A673 (cell line): ENCODE data around the gene FNDC10. TPM values are rescaled to one million over a fixed set of nuclear protein-coding genes. Genes with fewer than 3 reads are reported as not detected.

Experiments used
- BruUV-seq: library from RNA; stranded (reverse); fragments of 400-500 nt; replicated peaks from 2 replicates; lab custom pipeline; 2021; lab: Mats Ljungman, UMichigan
- CTCF ChIA-PET: fragments of 300-600 bp; sonication (Branson Sonifier 250); formaldehyde crosslinking; loops from one replicate; lab custom pipeline; 2022; ENCODE audit warnings: antibody characterized with exemption; lab: Charles Lee
- POLR2A ChIA-PET: fragments of 300-600 bp; sonication (Branson Sonifier 250); formaldehyde crosslinking; loops from one replicate; lab custom pipeline; 2022; ENCODE audit warnings: antibody characterized with exemption; ENCODE audit not compliant: low non-redundant PET; lab: Charles Lee
- DNase-seq: peaks from one replicate; pipeline ENCODE4 v3.0.0-alpha.2; 2015; ENCODE audit warnings: low spot score
- H3K27ac ChIP-seq: fragments of 200-600 bp; sonication (generic); 2 replicates; pipeline ENCODE4 v1.5.1; 2016; ENCODE audit warnings: mixed run types, low read depth, mild to moderate bottlenecking, mixed read lengths, antibody characterized with exemption, low read length; ENCODE audit not compliant: poor library complexity, severe bottlenecking
- H3K27me3 ChIP-seq: fragments of 200-600 bp; sonication (generic); replicated peaks from 2 replicates; pipeline ENCODE4 v1.6.1; 2017; ENCODE audit warnings: mixed run types, low read depth, mild to moderate bottlenecking, mixed read lengths, antibody characterized with exemption, low read length; ENCODE audit not compliant: insufficient read depth, poor library complexity
- H3K36me3 ChIP-seq: fragments of 200-600 bp; sonication (generic); 2 replicates; pipeline ENCODE4 v1.6.1; 2016; ENCODE audit warnings: mixed run types, mild to moderate bottlenecking, mixed read lengths, antibody characterized with exemption, low read length; ENCODE audit not compliant: insufficient read depth, poor library complexity, severe bottlenecking
- H3K4me1 ChIP-seq: fragments of 200-600 bp; sonication (generic); 2 replicates; pipeline ENCODE4 v1.6.1; 2017; ENCODE audit warnings: mixed run types, mild to moderate bottlenecking, mixed read lengths, antibody characterized with exemption, low read length; ENCODE audit not compliant: insufficient read depth, poor library complexity, severe bottlenecking
- H3K4me3 ChIP-seq: fragments of 200-600 bp; sonication (generic); 2 replicates; pipeline ENCODE4 v1.5.1; 2016; ENCODE audit warnings: low read depth, mixed run types, mild to moderate bottlenecking, mixed read lengths, low read length; ENCODE audit not compliant: poor library complexity, severe bottlenecking
- H3K9me3 ChIP-seq: fragments of 200-600 bp; sonication (generic); 2 replicates; pipeline ENCODE4 v1.6.1; 2016; ENCODE audit warnings: mixed run types, low read depth, mild to moderate bottlenecking, mixed read lengths, antibody characterized with exemption, low read length; ENCODE audit not compliant: poor library complexity, severe bottlenecking
- EZH2 ChIP-seq: fragments of 200-600 bp; sonication (generic); IDR thresholded peaks from 2 replicates; pipeline ENCODE4 v1.6.1; 2017; ENCODE audit warnings: borderline replicate concordance, low read depth, mild to moderate bottlenecking, mixed read lengths, antibody characterized with exemption, low read length; ENCODE audit not compliant: poor library complexity, severe bottlenecking
- intact Hi-C: fragments of 100-400 bp; cut with micrococcal nuclease; formaldehyde crosslinking; loops from one replicate; pipeline ENCODE4 v1.10.0; 2022; ENCODE audit not compliant: unreplicated experiment
- total RNA-seq: library from RNA; stranded (reverse); gene quantifications from 2 replicates; pipeline ENCODE4 v1.2.3, GENCODE V29; 2021
- TF ChIP-seq, protein P1 (sequence below): fragments of 300-800, 200-600 bp; sonication (generic); conservative IDR thresholded peaks from 2 replicates; pipeline ENCODE4 v1.5.1; 2017; ENCODE audit warnings: low read depth, mild to moderate bottlenecking, antibody characterized with exemption, low read length, moderate library complexity, mixed read lengths

FNDC10 gene
- total RNA-seq, 1 experiment from 2014 or later, result 1.7 TPM

GRCh38 chr1:1594602-1595260 is 5.2 kb downstream of the FNDC10 start:
- H3K4me1 ChIP-seq, result no peaks in the 10 kb centered on the region
- no peak for TF ChIP-seq EZH2
- TF ChIP-seq, protein P1, sequence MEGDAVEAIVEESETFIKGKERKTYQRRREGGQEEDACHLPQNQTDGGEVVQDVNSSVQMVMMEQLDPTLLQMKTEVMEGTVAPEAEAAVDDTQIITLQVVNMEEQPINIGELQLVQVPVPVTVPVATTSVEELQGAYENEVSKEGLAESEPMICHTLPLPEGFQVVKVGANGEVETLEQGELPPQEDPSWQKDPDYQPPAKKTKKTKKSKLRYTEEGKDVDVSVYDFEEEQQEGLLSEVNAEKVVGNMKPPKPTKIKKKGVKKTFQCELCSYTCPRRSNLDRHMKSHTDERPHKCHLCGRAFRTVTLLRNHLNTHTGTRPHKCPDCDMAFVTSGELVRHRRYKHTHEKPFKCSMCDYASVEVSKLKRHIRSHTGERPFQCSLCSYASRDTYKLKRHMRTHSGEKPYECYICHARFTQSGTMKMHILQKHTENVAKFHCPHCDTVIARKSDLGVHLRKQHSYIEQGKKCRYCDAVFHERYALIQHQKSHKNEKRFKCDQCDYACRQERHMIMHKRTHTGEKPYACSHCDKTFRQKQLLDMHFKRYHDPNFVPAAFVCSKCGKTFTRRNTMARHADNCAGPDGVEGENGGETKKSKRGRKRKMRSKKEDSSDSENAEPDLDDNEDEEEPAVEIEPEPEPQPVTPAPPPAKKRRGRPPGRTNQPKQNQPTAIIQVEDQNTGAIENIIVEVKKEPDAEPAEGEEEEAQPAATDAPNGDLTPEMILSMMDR, result no peak
- POLR2A ChIA-PET, result no interaction called here
- no peak overlapping the region for H3K4me3 ChIP-seq
- CTCF ChIA-PET, result no interaction called here
- H3K27ac ChIP-seq, result no peak overlapping the region
- DNase-seq, result no peak
- intact Hi-C loops, result no loop called here
- H3K36me3 ChIP-seq, result no peaks in the 10 kb centered on the region
- no peaks in the 10 kb centered on the region for H3K27me3 ChIP-seq
- H3K9me3 ChIP-seq, result no peaks in the 10 kb centered on the region
- no TSS peak for BruUV-seq

GRCh38 chr1:1593834-1594601 is 5.9 kb downstream of the FNDC10 start:
- no peaks in the 10 kb centered on the region for H3K9me3 ChIP-seq
- no peak for DNase-seq
- POLR2A ChIA-PET, result no interaction called here
- no peaks in the 10 kb centered on the region for H3K36me3 ChIP-seq
- no peaks in the 10 kb centered on the region for H3K27me3 ChIP-seq
- no TSS peak for BruUV-seq
- CTCF ChIA-PET, result no interaction called here
- H3K27ac ChIP-seq, result no peak overlapping the region
- intact Hi-C loops, result no loop called here
- no peak overlapping the region for H3K4me3 ChIP-seq
- no peaks in the 10 kb centered on the region for H3K4me1 ChIP-seq
- TF ChIP-seq EZH2, result no peak
- TF ChIP-seq, protein P1, result no peak

- Histone ChIP-seq H3K36me3 (no peaks in the 10 kb centered on the region), H3K27me3 (no peaks in the 10 kb centered on the region), H3K9me3 (no peaks in the 10 kb centered on the region), H3K4me3 (no peak overlapping the region), H3K27ac (no peak overlapping the region), H3K4me1 (no peaks in the 10 kb centered on the region)
- intact Hi-C loops, result no loop called here
- DNase-seq, result no peak
- BruUV-seq, result no TSS peak
- ChIA-PET POLR2A (no interaction called here), CTCF (no interaction called here)
- TF ChIP-seq, protein P1, result no peak
- TF ChIP-seq EZH2, result no peak
Measured at GRCh38 chr1:1591452-1591851, 8.5 kb downstream of the FNDC10 start.
